HepG2 (cell line): ENCODE measurements around the gene TRIM25. TPM values are rescaled to one million over a fixed set of nuclear protein-coding genes. Genes with fewer than 3 reads are reported as not detected.

Experiments
- CHD4 ChIP-seq: fragments of 200-600 bp; sonication (generic); IDR thresholded peaks from 2 replicates; pipeline ENCODE4 v1.7.0; 2017; ENCODE audit warnings: mild to moderate bottlenecking, low read length, borderline replicate concordance
- ESRRA ChIP-seq: sonication (generic); formaldehyde crosslinking; IDR thresholded peaks from 2 replicates; pipeline ENCODE4 v1.5.1; 2020; ENCODE audit warnings: mild to moderate bottlenecking, low read depth, missing genetic modification reagents
- GATAD1 ChIP-seq: IDR thresholded peaks from 2 replicates; pipeline ENCODE4 v1.6.1; 2016; ENCODE audit warnings: missing genetic modification reagents, missing compliant biosample characterization
- HCFC1 ChIP-seq: fragments of 150-350 bp; IDR thresholded peaks from 2 replicates; pipeline ENCODE4 v1.6.1; 2014; ENCODE audit warnings: low read depth, low read length
- KDM1A ChIP-seq: IDR thresholded peaks from 2 replicates; pipeline ENCODE4 v1.6.1; 2016; ENCODE audit warnings: missing compliant biosample characterization
- LCORL ChIP-seq, 2 experiments: fragments of 450-650 bp in 1 of 2; sonication (generic) in 1 of 2; formaldehyde crosslinking in 1 of 2; IDR thresholded peaks; 2 replicates each; pipeline versions ENCODE4 v1.5.0 to v1.6.1; 2017 to 2020; ENCODE audit warnings: antibody characterized with exemption in 1 of 2, missing genetic modification reagents in 1 of 2
- NR2F1 ChIP-seq, 2 experiments: fragments of 450-650 bp in 1 of 2; formaldehyde crosslinking in 1 of 2; IDR thresholded peaks; 2 replicates each; pipeline versions ENCODE4 v1.5.0 to v1.6.1; 2016 to 2020; ENCODE audit warnings: mild to moderate bottlenecking in 1 of 2, missing compliant biosample characterization in 1 of 2, missing genetic modification reagents in 1 of 2, moderate library complexity in 1 of 2
- NR2F6 ChIP-seq, 2 experiments: IDR thresholded peaks; 2 replicates each; pipeline ENCODE4 v1.6.1; 2016; ENCODE audit warnings: antibody characterized with exemption in 1 of 2, mild to moderate bottlenecking in 1 of 2
- PCBP2 ChIP-seq: fragments of 200-400 bp; formaldehyde crosslinking; optimal IDR thresholded peaks from 2 replicates; pipeline ENCODE3; 2018; ENCODE audit warnings: low read length, low read depth; ENCODE audit not compliant: poor library complexity, severe bottlenecking
- PTBP1 ChIP-seq: fragments of 200-400 bp; formaldehyde crosslinking; IDR thresholded peaks from 2 replicates; pipeline ENCODE4 v1.6.1; 2018; ENCODE audit warnings: low read length, low read depth; ENCODE audit not compliant: poor library complexity, severe bottlenecking
- RCOR2 ChIP-seq: IDR thresholded peaks from 2 replicates; pipeline ENCODE4 v1.6.1; 2016; ENCODE audit warnings: missing biosample characterization, missing genetic modification reagents
- RXRA ChIP-seq: sonication (generic); formaldehyde crosslinking; IDR thresholded peaks from 2 replicates; pipeline ENCODE4 v1.5.1; 2020; ENCODE audit warnings: missing genetic modification reagents
- THYN1 ChIP-seq: sonication (generic); formaldehyde crosslinking; IDR thresholded peaks from 2 replicates; pipeline ENCODE4 v1.8.1; 2023; ENCODE audit warnings: low read depth, mild to moderate bottlenecking, moderate library complexity, missing genetic modification reagents, borderline replicate concordance
- TOPORS ChIP-seq: sonication (generic); formaldehyde crosslinking; IDR thresholded peaks from 2 replicates; pipeline ENCODE4 v1.8.0; 2023; ENCODE audit warnings: mild to moderate bottlenecking, missing genetic modification reagents
- ZBTB7B ChIP-seq: sonication (generic); formaldehyde crosslinking; IDR thresholded peaks from 2 replicates; pipeline ENCODE4 v1.4.0; 2020; ENCODE audit warnings: missing genetic modification reagents
- ZNF256 ChIP-seq: sonication (generic); formaldehyde crosslinking; conservative IDR thresholded peaks from 2 replicates; pipeline ENCODE4 v1.4.0; 2020; ENCODE audit warnings: missing genetic modification reagents
- ZNF30 ChIP-seq: sonication (generic); formaldehyde crosslinking; IDR thresholded peaks from 2 replicates; pipeline ENCODE4 v1.5.0; 2020; ENCODE audit warnings: mild to moderate bottlenecking, missing genetic modification reagents
- ZNF331 ChIP-seq: sonication (generic); formaldehyde crosslinking; IDR thresholded peaks from 2 replicates; pipeline ENCODE4 v1.4.0; 2020; ENCODE audit warnings: missing genetic modification reagents
- ZNF441 ChIP-seq: sonication (generic); formaldehyde crosslinking; IDR thresholded peaks from 2 replicates; pipeline ENCODE4 v1.7.0; 2021; ENCODE audit warnings: missing genetic modification reagents, borderline replicate concordance
- ZNF550 ChIP-seq: sonication (generic); formaldehyde crosslinking; IDR thresholded peaks from 2 replicates; pipeline ENCODE4 v1.4.0; 2020; ENCODE audit warnings: mild to moderate bottlenecking, missing genetic modification reagents, borderline replicate concordance
- ZNF646 ChIP-seq: sonication (generic); formaldehyde crosslinking; IDR thresholded peaks from 2 replicates; pipeline ENCODE4 v1.9.0; 2021; ENCODE audit warnings: mild to moderate bottlenecking, missing genetic modification reagents
- polyA plus RNA-seq, 8 experiments: library from polyadenylated mRNA; depleted of rRNA in 3 of 8; stranded (reverse) in 7 of 8; unstranded in 1 of 8; fragments of >200 nt; fragmentation: Illumina TruSeq in 4 of 8; extraction: Trizol in 4 of 8; gene quantifications; 2 replicates each; pipeline versions ENCODE4 v1.2.1 to v1.2.3, GENCODE V29; 2011 to 2016; ENCODE audit warnings: low read depth in 4 of 8, missing spikeins in 1 of 8, mixed read lengths in 1 of 8; ENCODE audit not compliant: insufficient read depth in 1 of 8
- total RNA-seq, 5 experiments: library from RNA; depleted of rRNA; stranded (reverse); fragments of >200 nt; fragmentation: Illumina TruSeq; extraction: Trizol; gene quantifications; 2 replicates each; pipeline ENCODE4 v1.2.3, GENCODE V29; 2016; ENCODE audit warnings: low read depth in 1 of 5
- TF ChIP-seq, protein P1 (sequence below): sonication (generic); formaldehyde crosslinking; IDR thresholded peaks from 2 replicates; pipeline ENCODE4 v1.5.0; 2020; ENCODE audit warnings: mild to moderate bottlenecking, missing genetic modification reagents

TRIM25 gene
- total and polyA plus RNA-seq, 2 of the 13 experiments (the other 11 are each of a cell fraction or from before 2014, with no cell fraction given): 30.8 to 42.2 TPM

DNA sequence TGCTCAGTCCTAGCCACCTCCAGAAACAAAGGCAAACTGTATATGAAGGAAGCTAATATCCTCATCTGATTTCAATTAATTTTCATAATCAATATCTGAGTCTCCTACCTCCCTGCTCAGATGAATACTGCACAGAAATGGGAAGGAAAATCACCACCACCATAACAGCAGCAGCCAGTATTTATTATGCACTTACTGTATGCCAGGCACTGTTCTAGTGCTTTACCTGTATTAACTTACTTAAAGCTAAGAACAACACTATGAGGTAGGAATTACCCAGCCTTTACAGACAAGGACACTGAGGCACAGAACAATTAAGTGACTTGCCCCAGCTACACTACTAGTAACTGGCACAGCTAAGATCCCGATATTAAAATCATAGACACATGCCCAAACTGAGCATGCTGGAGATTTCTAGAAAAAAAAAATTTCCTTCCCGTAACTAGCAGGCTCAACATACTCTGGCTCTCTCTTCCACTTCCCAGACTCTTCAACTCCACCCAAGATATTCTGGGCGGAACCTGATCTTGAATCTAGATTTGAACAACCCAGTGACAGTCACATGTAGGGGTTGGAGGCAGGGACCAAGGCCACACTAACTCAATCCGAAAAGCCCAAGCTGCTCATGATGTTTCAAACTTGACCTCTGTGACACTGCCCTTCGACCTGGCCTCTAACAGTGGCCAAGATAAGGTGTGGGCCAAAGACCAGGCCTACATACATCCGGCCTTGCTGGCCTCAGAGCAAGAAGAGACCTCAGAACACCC, 3.9 kb downstream of the TRIM25 start (continued):
- TF ChIP-seq TOPORS (CRISPR knock-in tag) (no peak), ZNF441 (peak; percentile 52; the same call in 1 of the 2 replicates), CHD4 (no peak), ESRRA (peak; percentile 93), ZNF30 (CRISPR knock-in tag) (no peak), RCOR2 (peak; percentile 55; the same call in 1 of the 2 replicates), RXRA (peak; percentile 97), ZNF646 (CRISPR knock-in tag) (0 out of 2 replicates have a peak, but pooled peaks have one; percentile 31), ZNF256 (no peak), ZNF331 (CRISPR knock-in tag) (no peak), PTBP1 (no peak), ZBTB7B (0 out of 2 replicates have a peak, but pooled peaks have one; percentile 48), GATAD1 (CRISPR knock-in tag) (0 out of 2 replicates have a peak, but pooled peaks have one; percentile 42), LCORL (IDR thresholded peaks at IDR 0.05) (no peak), LCORL (CRISPR knock-in tag; IDR thresholded peaks at IDR 0.05) (peak; percentile 75), HCFC1 (no peak), THYN1 (CRISPR knock-in tag) (no peak), NR2F1 (CRISPR knock-in tag; IDR thresholded peaks at IDR 0.05) (peak; percentile 89 to 96), PCBP2 (no peak), KDM1A (CRISPR knock-in tag) (0 out of 2 replicates have a peak, but pooled peaks have one; percentile 20), ZNF550 (CRISPR knock-in tag) (no peak), NR2F6 (IDR thresholded peaks at IDR 0.05) (peak; percentile 95), NR2F6 (CRISPR knock-in tag; IDR thresholded peaks at IDR 0.05) (peak; percentile 97)
- TF ChIP-seq, protein P1, sequence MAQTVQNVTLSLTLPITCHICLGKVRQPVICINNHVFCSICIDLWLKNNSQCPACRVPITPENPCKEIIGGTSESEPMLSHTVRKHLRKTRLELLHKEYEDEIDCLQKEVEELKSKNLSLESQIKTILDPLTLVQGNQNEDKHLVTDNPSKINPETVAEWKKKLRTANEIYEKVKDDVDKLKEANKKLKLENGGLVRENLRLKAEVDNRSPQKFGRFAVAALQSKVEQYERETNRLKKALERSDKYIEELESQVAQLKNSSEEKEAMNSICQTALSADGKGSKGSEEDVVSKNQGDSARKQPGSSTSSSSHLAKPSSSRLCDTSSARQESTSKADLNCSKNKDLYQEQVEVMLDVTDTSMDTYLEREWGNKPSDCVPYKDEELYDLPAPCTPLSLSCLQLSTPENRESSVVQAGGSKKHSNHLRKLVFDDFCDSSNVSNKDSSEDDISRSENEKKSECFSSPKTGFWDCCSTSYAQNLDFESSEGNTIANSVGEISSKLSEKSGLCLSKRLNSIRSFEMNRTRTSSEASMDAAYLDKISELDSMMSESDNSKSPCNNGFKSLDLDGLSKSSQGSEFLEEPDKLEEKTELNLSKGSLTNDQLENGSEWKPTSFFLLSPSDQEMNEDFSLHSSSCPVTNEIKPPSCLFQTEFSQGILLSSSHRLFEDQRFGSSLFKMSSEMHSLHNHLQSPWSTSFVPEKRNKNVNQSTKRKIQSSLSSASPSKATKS (CRISPR knock-in tag): no peak
